MV-4-11 (cell line): ENCODE results near the gene MYBL2.
"Not testable (repeated sequence)": the region's sequence is repeated elsewhere in the genome, so short reads cannot be mapped to it uniquely, and the experiment has no call there.

Experiments
- DNase-seq: peaks from one replicate; lab custom pipeline; 2025; lab: John Stamatoyannopoulos, UW

Gene MYBL2

GRCh38 chr20:43751167-43752050 is 84.5 kb downstream of the MYBL2 start:
- DNase-seq: peak; percentile 89

GRCh38 chr20:43752051-43752360 is 85.1 kb downstream of the MYBL2 start:
- DNase-seq: no peak

- DNase-seq: peak; percentile 98
Measured at GRCh38 chr20:43752561-43753301, 85.8 kb downstream of the MYBL2 start.

GRCh38 chr20:43755390-43755789 is 88.5 kb downstream of the MYBL2 start:
- DNase-seq: peak; percentile 87

DNA sequence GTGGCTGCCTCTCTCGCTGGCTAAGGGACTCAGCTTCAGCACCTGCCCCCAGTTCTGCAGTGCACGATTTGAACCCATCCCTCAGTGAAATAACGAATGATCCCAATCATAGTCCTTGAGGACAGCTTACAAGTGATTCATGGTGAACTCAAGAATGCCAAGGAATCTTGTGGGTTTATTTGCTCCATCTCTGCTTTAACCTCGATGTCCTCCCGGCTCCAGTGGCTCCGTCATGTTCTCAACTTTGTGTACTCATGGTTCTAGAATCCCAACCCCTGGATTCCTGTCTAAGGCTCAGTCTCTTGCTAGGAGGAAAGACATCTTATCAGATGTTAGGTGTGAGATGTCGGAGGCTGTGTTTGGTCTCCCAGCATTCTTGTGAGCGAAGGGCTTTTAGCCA is 88.9 kb downstream of the MYBL2 start:
- DNase-seq: no peak

- not testable (repeated sequence) for DNase-seq
Measured at GRCh38 chr20:43757888-43758287, 91.0 kb downstream of the MYBL2 start.

DNA sequence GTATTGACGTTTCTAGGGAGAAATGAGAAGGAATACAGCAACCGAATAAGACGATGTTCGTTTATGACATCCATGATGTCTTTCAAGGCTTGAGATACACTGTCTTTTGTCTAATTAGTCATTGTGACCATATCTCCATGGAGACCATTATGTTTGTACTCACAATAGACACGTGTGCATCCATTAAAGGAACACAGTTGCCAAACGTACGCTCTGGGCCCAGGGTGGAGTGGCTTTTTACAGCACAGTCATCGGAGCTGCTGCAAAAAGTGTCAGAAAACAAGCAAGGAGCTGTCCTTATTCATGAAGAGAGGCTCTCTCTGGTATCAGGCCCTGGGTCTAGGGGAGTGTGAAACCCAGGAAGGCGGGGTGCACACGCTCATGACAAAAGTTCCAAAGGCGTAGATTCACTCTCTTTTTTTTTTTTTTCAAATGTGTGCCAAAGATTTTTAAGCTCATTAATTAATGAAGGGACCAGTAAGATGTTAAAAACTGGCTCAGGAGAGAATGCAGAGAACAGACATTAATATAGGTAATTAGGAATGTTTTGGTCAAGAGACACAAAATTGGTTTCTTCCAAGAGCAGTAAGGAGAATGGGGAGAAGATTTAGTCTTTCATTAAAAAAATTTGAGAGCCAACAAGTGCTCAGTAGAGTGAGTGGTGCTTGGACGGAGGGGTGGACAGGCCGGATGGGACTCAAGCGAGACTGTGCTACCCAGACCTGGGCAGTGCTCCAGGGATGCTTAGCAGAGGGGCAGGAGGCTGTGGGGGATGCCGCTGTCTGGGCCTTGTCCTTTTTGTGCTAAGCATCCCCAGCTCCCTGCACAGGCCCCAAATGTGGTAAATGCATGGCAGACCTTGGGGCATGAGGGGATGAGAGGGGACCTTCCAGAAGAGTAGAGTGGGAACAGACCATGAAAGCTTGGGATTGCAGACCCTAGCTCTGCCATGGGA is 94.7 kb downstream of the MYBL2 start:
- peak; percentile 19 for DNase-seq

- DNase-seq: no peak
Measured at GRCh38 chr20:43762911-43763310, 96.0 kb downstream of the MYBL2 start.

DNA sequence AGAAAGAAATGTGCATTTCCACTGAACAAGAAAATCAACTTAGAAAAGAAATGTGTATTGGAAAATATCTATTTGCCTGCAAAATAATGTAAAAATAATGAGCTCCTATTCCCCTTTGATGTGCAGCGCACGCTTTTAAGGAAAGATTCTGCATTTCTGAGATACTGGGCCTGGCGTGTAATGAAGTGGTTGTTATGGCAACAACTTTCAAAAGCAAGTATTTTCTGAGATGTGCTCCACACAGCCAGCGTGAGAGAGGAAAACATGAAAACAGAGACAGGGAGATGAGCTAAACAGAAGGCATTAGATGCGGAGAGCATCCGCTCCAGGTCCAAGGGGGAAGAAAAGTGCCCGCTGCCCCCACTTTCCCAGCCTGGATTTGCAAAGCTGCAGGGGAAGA is 99.0 kb downstream of the MYBL2 start:
- DNase-seq: no peak
